ENCODE measurements around the gene SORCS3. TPM values are rescaled to one million over a fixed set of nuclear protein-coding genes. Genes with fewer than 3 reads are reported as not detected.
A peak's percentile ranks its signal among the peaks of the same experiment; 100 is the strongest.

The SORCS3 gene
- total and polyA plus RNA-seq, 2 of the 13 experiments (the other 11 are each of a cell fraction or from before 2014, with no cell fraction given): 0.07 TPM; not detected in 1

- no peak for TF ChIP-seq GATAD1 (CRISPR knock-in tag; IDR thresholded peaks at IDR 0.05)
- peak; percentile 23 for TF ChIP-seq XRCC5 (optimal IDR thresholded peaks at IDR 0.05; ENCODE audit: low read length)
- TF ChIP-seq ATF3 (CRISPR knock-in tag; IDR thresholded peaks at IDR 0.05): no peak
- TF ChIP-seq SP5 (CRISPR knock-in tag; IDR thresholded peaks at IDR 0.05; ENCODE audit: borderline replicate concordance, low read depth): no peak
- TF ChIP-seq FOXC1 (CRISPR knock-in tag; IDR thresholded peaks at IDR 0.05; ENCODE audit: borderline replicate concordance): no peak
- TF ChIP-seq ZNF501 (CRISPR knock-in tag; IDR thresholded peaks at IDR 0.05): no peak
- TF ChIP-seq ZNF280D (CRISPR knock-in tag; IDR thresholded peaks at IDR 0.05): no peak
- TF ChIP-seq BRD4 (CRISPR knock-in tag; IDR thresholded peaks at IDR 0.05): no peak
- no peak for TF ChIP-seq MYPOP (CRISPR knock-in tag; IDR thresholded peaks at IDR 0.05)
- peak; percentile 39 for TF ChIP-seq CTCF (CRISPR knock-in tag; IDR thresholded peaks at IDR 0.05)
- TF ChIP-seq HBP1 (CRISPR knock-in tag; IDR thresholded peaks at IDR 0.05; ENCODE audit: low read depth): no peak
- TF ChIP-seq ISX (CRISPR knock-in tag; conservative IDR thresholded peaks at IDR 0.05): no peak
- TF ChIP-seq ZNF138 (CRISPR knock-in tag; IDR thresholded peaks at IDR 0.05; ENCODE audit: low read depth): no peak
- no peak for TF ChIP-seq SOX5 (CRISPR knock-in tag; IDR thresholded peaks at IDR 0.05; ENCODE audit: borderline replicate concordance)
- no peak for TF ChIP-seq NFRKB (IDR thresholded peaks at IDR 0.05)
- 0 out of 2 replicates have a peak, but pooled peaks have one; percentile 22 for TF ChIP-seq RAD21 (CRISPR knock-in tag; IDR thresholded peaks at IDR 0.05)
- TF ChIP-seq ZNF335 (CRISPR knock-in tag; IDR thresholded peaks at IDR 0.05): no peak
- no peak for TF ChIP-seq NFE2L1 (CRISPR knock-in tag; IDR thresholded peaks at IDR 0.05; ENCODE audit: borderline replicate concordance)
Observed at GRCh38 chr10:104638861-104639589, 2.1 kb upstream of the SORCS3 start (continued).

Measured in HepG2 (cell line).